LNCAP (cell line): Measurements from ENCODE around the gene CCBE1.

Source experiments
- CTCF ChIP-seq: fragments of 450-650 bp; IDR thresholded peaks from 2 replicates; pipeline ENCODE4 v1.5.1; 2017; ENCODE audit warnings: mild to moderate bottlenecking

CCBE1 gene

DNA sequence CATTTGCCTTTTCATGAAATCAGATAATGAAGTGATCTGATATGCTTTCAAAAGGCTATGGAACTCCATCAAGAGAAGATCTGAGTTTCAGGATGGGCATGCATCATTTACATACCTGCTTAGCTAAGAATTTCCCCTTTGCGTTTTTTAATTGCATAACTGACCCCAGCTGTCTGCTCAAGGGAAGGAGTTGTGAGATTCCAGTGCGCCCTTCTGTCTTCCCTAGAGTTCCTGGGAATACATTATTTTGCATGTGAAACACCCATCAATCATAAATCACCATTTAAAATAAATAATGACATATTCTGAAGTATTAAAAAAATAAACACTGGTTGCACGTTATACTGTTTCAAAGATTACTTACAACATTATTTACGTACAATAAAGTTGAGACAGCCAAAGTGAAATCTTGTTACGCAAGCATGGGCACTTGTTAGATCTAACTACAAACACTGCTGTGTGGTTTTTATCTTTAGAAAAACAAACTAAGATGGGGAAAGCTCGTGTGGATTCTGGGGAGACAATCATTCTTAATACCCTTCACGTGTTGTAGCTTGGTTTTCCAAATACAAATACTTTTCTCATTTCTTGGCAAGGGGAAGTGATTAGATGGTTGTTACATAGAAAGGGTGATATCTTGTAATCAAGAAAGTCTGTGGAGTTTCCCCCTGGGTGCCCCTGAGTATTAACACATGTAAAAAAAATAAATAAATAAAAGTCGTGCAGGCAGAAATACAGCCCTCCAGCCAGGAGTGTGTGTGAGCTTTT lies 212.5 kb downstream of the CCBE1 start:
- no peak for TF ChIP-seq CTCF

- TF ChIP-seq CTCF: no peak
Measured at GRCh38 chr18:59484131-59484530, 213.1 kb downstream of the CCBE1 start.

GRCh38 chr18:59481436-59481835 lies 215.8 kb downstream of the CCBE1 start:
- no peak for TF ChIP-seq CTCF

DNA sequence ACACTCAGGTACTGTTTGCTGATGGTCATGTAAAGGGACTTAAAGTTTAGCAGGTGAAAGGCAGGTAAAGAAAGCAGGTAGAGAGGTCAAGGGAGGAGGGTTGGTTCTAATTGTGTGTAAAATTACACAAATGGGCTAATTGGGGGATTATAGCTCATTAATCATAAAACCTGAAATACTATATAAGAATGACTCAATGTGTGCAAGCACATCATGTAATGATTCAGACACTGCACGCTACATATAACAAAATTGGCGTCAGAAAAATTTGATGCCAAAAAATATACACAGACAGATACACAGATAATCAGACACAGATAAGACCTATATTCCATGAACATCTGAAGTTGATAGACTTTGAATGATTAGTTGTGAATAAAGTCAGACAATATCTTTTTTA lies 217.4 kb downstream of the CCBE1 start:
- TF ChIP-seq CTCF: no peak

DNA sequence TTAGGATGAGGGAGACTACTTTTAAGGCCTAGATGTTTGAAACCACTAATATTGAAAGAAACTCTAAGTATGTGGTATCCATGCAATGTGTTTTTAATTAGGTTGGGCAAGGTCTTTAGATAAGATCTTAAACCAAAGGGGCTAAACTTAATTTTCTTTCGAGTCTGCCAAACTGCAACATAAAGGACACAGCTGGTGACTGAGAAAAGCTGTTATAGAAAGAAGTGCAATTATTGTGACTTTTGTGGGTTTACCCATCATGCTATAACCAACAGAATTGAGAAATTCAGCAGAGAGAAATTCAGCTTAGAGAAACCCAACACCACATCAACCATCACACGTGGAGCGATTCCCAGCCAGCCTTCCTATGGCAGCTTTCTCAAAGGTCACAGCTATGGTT lies 218.6 kb downstream of the CCBE1 start:
- no peak for TF ChIP-seq CTCF

- no peak for TF ChIP-seq CTCF
Measured at GRCh38 chr18:59477849-59478248, 219.4 kb downstream of the CCBE1 start.

GRCh38 chr18:59470561-59471121 lies 226.6 kb downstream of the CCBE1 start:
- no peak for TF ChIP-seq CTCF
